Measurements from ENCODE around the gene ACTR3.
A peak's percentile ranks its signal among the peaks of the same experiment; 100 is the strongest.
"Not testable (repeated sequence)": the region's sequence is repeated elsewhere in the genome, so short reads cannot be mapped to it uniquely, and the experiment has no call there.

ACTR3 gene

GRCh38 chr2:113889471-113890252 is at the start of gene ACTR3:
Gene ACTR3 (plus strand): TSS chr2:113890089. CDS start chr2:113890280, 191 bp downstream.
- peak; percentile 96 for FAIRE-seq

GRCh38 chr2:113840518-113840917 is 49.4 kb upstream of the ACTR3 start:
- FAIRE-seq = no peak

DNA sequence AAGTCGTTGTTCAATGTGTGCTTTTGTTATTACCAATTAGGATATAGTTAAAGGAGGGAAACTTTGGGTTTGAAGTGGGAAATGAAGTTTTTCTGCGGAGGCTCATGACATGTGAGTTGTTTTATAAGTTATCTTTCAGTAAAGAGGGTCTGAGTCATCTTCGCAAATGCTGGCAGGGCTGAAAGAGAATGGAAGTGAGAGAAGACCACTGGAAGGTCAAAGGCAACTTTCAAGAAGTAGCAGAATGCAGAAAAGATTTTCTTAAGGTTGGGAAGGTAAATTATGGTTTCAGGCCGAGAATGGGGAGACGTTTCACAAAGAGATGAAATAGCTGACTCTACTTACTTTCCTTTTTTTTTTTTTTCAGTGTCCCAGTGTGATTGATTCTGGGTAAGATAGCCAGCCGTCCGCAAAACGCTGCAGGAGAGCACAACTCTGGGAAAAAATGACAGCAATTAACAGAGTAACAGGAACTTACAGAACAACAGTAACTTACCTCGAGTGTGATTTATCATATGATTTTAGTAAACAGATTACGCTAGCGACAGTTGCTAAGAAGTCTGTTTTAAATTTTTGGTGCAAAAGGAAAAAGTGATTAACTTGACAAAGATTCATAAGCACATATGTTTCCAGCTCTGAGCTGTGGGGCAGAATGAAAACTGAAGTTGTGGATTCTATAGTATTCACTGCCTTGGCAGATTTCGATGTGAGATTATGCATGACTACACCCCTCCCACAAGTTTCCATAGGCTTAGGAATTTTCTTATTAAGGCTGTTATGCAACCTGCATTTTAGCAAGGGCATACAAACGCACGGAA is 46.8 kb upstream of the ACTR3 start:
- no peak for FAIRE-seq

GRCh38 chr2:113843737-113844050 is 46.2 kb upstream of the ACTR3 start:
- not testable (repeated sequence) for FAIRE-seq

DNA sequence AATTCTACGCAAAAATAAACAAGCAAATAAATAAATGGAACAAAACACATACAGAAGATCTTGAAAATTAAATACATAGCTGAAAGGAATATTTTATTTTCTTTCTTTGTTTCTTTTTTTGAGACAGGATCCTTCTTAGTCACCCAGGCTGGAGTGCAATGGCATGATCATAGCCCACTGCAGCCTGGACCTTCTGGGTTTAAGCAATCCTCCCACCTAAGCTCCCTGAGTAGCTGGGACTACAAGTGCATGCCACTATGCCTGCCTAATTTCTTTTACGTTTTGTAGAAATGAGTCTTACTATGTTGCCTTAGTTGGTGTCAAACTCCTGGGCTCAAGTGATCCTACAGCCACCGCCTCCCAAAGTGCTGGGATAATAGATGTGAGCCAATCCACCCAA is 44.6 kb upstream of the ACTR3 start:
- FAIRE-seq = no peak

GRCh38 chr2:113845796-113846195 is 44.1 kb upstream of the ACTR3 start:
- not testable (repeated sequence) for FAIRE-seq

GRCh38 chr2:113846429-113846828 is 43.5 kb upstream of the ACTR3 start:
- FAIRE-seq = no peak

- no peak for FAIRE-seq
These were observed 42.7 kb upstream of the ACTR3 start for GRCh38 chr2:113847144-113847543.

DNA sequence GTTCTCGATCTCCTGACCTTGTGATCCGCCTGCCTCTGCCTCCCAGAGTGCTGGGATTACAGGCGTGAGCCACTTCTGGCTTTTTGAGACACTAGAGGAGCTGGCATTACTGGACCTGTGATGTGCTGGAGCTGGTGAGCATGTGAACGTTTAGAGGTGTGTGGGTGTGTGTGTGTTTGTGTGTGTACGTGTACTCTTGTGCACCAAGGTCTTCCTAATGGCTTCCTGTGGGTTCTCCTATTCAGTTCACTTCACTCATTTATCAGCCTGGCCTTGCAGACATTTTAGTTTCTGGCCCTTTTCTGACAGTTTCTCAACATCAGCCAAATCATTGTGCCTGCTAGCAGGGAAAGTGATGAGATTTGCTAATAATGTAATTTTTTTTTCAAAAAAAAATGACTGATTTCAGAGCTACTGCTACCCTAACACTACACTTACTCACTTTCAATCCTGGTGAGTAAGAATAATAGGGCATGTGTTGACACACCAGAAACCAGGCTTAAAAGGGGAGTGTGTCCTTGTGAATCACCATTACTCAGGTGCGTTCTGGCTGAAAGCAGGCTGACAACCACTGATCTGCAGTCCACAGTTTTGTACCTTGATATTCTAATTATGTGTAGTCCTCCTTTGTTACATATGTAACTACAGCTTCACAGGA is 41.0 kb upstream of the ACTR3 start:
- FAIRE-seq = no peak

DNA sequence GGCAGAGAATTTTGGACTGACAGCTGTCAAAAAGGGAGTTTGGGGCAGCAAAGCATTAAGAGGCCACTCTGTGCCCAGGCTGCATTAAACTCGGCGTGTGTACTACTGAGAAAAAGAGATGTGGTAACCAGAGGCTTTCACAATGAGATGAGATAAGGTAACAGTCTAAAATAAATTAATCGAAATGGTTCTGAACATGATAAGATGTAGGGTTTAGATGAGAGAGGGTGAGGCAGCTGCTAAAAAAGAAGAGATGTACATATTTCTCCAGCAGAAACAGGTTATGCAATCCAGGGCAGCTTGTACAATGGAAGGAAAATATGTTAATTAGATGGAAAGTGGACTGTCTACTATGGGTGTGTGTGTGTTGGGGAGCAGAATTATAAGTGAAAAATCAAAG is 39.2 kb upstream of the ACTR3 start:
- no peak for FAIRE-seq

DNA sequence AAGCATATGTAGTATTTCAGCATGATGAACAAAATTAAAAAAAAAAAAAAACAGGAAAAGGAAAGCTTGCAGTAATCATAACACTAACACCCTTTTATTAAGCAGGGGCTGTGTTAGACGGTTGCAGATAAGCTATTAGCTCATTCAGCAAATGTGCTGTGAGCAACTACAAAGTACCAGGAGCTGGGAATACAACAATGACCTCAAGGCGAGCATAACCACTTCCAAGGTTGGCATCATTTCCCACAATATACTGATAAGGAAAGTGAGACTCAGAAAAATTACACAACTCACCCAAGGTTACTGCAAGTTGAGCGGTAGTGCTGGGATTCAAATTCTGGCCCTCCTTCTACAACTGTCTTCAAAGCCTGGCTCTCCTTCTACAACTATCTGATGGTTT is 38.2 kb upstream of the ACTR3 start:
- FAIRE-seq = no peak

- FAIRE-seq = no peak
These were observed 35.7 kb upstream of the ACTR3 start for GRCh38 chr2:113854208-113854607.

GRCh38 chr2:113854970-113855740 is 34.7 kb upstream of the ACTR3 start:
- FAIRE-seq = no peak

DNA sequence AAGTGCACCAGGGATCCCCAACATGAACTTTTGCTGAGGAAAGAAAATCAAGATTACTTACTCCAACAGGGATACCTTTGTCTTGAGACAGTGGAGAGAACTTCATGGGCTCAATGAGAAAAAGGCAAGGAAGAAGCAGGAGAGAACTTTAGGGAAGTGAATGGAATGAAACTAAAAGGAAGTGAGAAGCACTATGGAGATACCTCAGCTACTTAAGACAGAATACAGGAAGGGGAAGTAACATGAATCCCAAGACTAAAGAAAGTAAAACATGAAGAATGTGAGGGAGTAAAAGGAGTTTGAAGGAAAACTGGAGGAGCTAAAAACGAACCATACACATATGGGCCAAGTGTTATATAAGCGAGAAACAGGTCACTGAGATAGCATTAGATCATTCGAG is 32.4 kb upstream of the ACTR3 start:
- FAIRE-seq = no peak

- FAIRE-seq = no peak
These were observed 31.1 kb upstream of the ACTR3 start for GRCh38 chr2:113858764-113859163.

DNA sequence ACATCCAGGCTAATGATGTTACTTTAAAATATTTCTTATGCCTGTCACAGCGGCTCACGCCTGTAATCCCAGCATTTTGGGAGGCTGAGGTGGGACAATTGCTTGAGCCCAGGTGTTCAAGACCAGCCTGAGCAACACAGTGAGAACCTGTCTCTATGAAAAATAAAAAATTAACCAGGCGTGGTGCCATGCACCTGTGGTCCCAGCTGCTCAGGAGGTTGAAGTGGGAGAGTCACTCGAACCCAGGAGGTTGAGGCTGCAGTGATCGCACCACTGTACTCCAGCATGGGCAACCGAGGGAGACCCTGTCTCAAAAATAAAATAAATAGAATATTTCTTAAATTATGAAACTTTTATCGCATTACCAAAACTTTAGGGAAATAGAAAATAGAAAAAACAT is 28.1 kb upstream of the ACTR3 start:
- no peak for FAIRE-seq

DNA sequence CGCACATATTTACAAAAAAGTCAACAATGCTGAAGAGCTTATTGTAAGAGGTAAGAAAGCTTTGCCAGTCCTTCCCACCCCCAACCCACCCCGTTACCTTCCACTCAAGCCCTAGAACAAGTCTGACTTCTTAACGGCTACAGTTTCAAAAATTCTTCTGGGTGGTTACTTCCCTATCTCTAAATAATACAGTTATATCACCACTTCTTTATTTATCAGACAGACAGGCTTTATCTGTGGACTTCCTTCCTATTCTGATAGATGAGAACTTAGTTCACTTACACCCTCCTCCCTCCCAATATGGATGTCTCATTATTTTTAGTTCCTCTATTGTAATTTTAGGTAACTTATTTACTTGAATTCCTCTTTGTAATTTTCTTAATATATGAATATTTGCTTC is 26.7 kb upstream of the ACTR3 start:
- no peak for FAIRE-seq

DNA sequence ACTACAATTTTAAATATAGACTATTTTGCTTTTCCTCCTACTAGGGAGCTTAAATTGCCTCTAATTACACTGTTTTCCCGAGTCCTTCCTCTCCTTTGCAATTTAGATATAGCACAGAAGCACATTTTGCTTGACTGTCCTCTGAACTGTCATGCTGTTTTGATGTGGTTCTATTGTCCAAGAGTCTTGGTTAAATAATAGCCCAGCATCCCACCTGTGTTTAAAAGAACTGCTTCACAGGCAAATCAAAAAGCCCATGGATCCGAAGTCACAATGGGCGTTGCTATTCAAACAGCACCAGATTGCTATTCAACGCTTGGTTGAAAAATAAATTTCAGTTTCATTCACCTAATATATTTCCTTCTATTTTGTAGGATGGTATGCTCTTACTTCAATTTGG is 22.3 kb upstream of the ACTR3 start:
- no peak for FAIRE-seq

- FAIRE-seq = no peak
These were observed 20.6 kb upstream of the ACTR3 start for GRCh38 chr2:113869253-113869652.

DNA sequence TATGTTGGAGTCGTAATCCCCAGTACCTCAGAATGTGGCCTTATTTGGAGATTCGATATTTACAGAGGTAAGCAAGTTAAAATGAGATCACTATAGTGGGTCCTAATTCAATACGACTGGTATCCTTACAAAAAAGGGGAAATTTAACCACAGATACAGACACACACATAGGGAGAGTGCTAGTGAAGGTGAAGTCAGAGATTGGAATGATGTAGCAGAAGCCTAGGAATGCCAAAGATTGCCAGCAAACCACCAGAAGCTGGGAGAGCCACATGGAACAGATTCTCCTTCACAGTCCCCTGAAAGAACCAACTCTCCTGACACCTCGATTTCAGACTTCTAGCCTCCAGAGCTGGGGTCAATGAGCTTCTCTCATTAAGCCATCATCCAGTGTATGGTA is 17.7 kb upstream of the ACTR3 start:
- FAIRE-seq = no peak

- no peak for FAIRE-seq
These were observed 16.0 kb upstream of the ACTR3 start for GRCh38 chr2:113873867-113874266.

DNA sequence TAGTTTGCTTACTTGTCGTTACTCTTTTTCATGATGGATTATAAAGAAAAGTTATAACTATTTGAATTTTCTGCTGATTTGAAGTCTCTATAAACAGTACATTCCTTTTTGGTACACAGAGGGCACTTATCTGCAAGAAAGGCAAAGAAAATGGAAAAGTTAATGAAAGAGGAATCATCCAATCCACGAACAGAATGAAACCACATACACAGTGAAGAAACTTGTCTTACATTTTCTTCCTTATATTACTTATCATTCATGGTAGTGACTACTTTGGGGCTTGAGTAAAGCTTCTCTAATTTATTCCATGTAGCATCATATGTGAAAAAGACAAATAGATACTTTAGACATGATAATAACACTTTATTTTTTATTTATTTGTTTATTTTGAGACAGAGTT is 14.8 kb upstream of the ACTR3 start:
- FAIRE-seq = no peak

All from endometrium (tissue), 2 donors.